NCI-H82 treated with DMSO at 0.1 percent for 48 hours (cell line): ENCODE results near the gene SSBP2.
"Not testable (repeated sequence)": the region's sequence is repeated elsewhere in the genome, so short reads cannot be mapped to it uniquely, and the experiment has no call there.

ENCODE experiments used
- DNase-seq: peaks from one replicate; lab custom pipeline; 2025; ENCODE audit not compliant: unreplicated experiment; lab: John Stamatoyannopoulos, UW

Gene SSBP2

DNA sequence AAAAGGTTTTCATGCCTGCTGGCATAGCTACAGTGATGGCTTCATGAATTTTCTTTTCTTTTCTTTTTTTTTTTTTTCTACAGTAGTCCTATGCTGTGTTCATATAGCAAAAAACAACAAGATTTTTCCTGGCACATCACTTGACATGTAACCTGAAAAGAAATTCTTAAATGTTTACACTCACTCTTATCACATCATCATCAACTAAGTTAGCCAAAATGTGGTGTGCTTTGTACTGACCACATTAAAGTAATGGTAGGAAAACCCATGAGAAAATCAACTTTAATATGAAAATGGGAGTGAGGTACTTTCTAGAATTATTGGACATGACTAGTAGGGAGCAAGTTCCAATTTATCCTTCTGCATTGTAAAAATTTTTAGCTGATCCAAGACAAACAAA lies 146.7 kb downstream of the SSBP2 start:
- DNase-seq, result no peak

DNA sequence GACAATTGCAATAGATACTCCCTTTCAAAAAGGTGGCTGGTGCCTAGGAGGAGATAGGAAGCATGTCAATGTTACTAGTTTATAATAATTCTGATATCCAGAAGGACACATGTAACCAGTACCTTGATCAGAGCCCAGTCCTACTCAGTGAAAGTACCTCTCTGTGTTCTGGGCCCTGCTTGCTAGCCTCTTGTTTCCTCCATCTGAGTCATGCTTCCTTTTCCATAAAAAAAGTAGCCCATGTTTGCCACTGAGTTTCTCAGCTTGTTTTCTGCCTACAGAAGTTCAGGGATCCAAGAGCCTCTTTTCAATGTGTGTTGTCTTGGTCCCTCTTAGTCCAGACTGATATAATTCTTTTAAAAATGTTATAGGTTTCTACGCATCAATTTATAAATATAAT lies 149.0 kb downstream of the SSBP2 start:
- no peak for DNase-seq

DNA sequence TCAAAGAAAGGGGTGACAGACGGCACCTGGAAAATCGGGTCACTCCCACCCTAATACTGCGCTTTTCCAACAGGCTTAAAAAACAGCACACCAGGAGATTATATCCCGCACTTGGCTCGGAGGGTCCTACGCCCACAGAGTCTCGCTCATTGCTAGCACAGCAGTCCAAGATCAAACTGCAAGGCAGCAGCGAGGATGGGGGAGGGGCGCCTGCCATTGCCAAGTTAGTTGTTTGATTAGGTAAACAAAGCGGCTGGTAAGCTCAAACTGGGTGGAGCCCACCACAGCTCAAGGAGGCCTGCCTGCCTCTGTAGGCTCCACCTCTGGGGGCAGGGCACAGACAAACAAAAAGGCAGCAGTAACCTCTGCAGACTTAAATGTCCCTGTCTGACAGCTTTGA lies 158.8 kb downstream of the SSBP2 start:
- not testable (repeated sequence) for DNase-seq

DNA sequence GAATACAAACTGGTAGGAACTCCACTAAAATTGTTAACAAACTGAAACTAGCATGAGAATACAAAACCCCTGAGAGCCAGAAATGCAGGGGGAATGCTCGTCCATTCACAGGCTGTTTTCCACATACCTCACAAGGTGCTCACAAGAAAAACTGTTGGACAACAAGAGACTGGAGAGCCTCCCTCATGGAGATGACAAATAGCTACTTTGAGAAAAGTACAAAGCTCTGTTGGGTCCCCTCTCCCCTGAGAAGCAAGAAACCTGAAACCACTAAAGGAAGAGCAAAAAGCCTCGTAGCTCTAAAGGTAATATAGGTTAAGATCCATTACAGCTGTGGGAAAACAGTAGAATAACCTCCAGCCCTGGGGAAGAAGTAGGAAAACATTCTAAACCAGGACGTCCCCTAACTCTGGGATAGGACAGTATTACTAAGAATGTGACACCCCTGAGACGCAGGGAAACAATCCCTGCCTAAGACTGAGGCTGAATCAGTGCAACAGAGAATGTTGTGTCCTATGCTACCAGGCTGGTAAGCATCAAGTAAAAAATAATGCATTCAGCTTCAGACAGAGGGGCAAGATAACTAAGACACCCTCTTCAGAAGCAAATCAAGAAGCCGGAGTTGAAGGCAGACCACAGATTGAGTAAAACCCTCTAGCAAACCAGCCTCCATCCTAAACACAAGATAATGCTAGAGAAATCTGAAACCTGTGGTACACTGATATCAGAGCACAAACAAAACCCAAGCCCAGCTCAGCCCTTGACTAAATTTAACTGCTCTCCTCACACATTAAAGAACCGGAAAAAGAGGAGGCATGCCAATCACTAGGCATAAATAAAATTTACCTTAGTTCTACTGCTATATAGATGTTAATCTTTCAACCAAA lies 160.2 kb downstream of the SSBP2 start:
- DNase-seq, result no peak

DNA sequence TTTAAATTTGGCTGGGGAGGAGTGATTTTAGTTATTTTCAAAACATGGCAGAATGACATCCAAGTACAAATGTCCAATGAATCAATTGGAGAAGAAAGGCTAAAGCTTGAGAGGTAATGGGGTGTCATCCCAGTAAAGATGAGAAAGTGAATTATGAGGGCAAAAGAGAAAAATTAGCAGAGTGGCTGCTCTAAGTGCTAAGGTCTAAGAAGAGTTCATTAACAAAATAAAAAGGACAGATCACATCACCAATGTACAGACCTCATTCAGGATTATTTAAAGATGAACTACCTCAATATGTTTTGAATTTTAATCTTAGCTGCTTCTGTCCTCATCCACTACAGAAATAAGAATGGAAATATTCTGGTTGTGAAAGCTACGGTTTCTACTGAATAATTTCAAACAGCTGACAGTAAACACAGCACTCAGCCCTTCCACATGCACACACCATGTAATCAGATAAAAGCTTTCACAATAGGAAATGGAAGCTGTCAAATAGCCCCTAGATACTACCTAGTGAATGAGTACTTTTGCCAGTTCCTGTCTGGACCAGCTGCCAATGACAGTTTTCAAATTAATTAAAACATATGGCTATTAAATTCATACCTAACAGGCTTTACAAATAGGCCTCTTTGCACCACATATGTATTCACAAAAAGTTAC lies 171.5 kb downstream of the SSBP2 start:
- no peak for DNase-seq

DNA sequence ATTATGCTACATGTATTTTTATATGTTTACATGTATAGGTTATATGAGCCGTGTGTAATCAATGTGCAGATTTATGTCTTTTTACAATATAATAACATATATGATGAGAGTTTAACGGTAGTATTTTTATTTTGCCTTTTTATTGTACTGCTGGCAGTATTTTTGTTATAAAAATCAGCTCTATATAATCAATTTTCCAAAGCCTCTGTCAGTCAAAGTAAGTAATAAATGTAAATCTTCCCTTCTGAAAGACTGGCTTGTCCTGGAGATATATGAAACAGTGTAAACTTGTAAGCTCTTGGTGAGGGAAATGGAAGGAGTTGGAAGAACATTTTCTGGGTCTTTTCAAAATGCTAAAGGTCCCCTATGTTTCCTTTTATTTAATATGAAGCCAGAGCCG lies 173.8 kb downstream of the SSBP2 start:
- DNase-seq, result no peak

DNA sequence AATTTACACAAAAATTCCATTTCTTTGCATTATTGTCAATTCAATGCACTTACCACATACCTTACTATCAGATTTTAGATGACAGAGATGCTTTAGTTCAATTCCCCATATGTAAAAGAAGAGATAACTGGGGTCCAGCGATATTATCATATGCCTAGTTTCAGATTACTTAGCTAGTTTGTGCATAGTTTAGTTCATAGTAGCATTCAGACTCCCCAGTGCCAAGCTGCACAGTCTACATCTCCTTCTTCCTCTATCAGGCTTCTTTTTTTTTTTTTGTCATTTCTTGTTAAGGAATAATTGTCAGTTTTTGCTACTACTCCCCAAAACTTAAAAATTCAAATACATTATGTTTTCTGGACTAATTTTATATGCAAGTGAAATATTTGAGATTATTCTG lies 175.0 kb downstream of the SSBP2 start:
- DNase-seq, result no peak

DNA sequence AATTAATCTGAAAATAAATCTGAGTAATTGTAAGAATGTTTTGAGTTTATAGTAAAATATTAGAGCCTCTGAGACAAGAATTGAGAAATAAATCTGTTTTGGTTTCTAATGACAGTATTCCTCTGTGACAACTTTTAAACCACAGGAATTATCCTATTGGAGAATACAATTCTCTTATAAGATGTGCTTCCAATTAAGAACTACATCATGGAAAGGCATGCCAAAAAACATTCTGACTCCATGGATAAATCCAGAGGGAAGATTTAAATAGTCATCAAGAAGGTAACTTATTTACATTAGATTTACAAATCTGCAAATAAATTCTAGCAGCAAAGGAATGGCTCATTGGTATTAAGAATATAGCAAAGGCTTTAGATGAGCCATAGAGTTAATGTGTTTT lies 178.7 kb downstream of the SSBP2 start:
- DNase-seq, result no peak

DNA sequence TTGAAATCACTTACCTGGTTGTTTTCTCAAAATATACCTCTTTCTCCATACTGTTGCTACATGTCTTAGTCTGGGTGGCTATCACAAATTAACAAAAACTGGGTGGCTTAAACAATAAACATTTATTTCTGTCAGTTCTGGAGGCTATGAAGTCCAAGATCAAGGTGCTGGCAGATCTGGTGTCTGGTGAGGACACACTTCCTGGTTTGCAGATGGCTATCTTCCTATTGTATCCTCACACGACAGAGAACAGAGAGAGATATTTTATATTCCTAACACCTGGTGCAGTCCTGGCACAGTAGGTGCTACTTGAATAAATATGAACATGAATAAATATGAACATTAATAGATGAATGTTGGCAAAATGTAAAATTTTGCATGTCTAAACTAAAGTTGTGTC lies 192.7 kb downstream of the SSBP2 start:
- no peak for DNase-seq

DNA sequence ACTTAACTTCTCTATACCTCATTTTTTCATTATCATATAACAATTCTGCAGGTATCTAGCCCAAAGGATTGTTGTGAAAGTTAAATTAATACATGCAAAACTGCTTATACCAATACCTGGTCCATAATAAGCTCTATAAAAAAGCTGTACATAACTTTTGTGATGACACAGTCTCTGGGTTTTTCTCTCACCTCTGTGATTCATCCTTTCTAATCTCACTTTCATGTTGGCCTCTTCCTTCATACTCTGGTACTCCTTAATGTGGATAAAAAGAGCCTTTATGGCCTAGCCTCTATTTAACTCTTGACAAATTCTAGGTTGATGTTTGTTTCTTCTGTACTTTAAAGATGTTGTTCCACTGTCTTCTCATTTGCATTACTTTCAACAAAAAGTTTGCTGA lies 194.1 kb downstream of the SSBP2 start:
- DNase-seq, result no peak

DNA sequence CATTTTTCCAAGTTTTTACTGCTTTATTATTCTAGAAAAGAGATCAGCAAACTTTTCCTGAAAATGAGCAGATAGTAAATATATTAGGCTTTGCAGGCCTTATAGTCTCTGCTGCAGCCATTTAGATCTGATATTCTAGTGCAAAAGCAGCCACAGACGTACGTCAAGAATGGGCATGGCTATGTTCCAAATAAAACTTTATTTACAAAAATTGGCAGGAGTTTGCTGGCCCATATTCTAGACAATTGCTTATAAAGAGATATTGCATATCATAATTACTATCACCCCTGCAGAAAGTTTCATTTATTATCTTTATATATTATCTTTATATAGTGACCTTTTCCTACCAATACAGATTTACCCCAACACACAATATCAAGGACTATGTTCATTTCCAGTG lies 195.0 kb downstream of the SSBP2 start:
- no peak for DNase-seq

DNA sequence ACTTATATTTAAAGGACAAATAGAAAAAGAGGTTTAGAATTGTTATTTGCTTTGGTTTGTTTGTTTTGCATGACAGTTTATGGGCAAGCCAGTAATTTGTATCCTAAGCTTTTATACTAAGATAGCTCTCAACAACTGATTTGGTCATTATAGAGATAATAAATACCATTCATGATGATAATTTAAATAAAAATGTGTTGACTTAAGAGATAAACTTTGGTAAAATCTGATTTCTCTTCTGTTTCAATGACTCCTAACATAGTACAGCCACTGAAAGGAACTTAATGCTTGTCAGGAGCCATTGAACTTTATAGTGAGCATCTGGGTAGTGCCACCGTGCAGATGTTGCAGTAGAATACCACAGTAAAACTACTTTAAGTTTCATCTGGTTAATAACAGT lies 196.2 kb downstream of the SSBP2 start:
- no peak for DNase-seq

DNA sequence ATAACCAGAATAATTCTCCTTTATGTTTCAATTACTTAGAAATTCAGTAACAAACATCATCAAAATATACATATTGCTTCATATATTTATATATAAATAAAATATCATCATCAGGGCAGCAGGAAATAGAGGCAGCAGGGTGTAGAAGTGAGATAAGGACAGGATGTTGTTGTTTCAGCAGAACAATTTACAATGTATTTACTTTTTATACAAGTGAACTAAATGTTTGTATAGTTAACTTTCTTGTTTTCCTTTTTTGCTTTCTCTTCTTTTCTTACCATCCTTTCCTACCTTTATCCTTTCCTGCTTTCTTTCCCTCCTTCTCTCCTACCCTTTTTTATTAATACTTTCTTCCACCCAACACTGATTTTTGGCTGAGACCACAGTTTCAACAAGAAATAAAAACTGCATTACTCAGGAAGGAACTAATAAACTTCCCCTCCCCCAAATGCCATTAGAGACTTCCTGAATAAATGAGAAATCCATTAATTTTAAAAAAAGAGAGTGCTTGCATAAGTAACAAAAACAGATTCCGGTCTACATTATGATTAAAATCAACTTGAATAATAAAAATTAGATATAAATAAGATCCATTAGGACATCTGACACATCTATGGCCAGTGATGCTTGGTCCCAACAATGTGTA lies 197.2 kb downstream of the SSBP2 start:
- no peak for DNase-seq

DNA sequence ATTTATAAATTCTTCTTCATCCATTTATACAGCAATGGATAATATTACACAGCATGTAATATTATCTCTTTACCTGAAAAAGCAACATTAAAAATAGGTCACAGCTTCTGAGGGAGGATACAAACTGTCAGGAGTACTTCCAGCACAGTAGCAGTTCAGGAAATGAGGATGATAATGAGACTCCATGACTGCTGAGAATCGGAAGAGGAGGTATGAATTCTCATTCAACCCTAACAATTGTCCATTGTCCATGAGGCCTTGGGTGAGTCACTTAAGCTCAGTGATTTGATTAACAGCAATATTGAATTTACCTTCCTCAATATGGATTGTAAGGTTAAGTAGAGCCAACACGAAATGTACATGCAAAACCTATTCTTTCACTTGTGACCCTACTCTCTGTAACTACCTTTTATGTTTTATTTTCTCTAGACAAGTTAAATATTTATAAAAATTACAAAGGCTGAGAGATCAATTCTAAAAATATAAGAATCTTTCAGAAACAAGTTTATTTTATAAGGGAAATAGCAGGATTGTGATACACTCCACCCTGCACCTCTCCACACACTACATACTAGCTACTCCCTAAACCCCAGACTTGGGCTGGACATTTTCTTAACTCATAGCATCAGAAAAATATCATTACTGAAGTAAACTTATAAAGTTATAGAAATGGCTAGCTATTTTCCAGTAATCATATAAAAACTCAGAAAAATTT lies 197.9 kb downstream of the SSBP2 start:
- DNase-seq, result no peak

DNA sequence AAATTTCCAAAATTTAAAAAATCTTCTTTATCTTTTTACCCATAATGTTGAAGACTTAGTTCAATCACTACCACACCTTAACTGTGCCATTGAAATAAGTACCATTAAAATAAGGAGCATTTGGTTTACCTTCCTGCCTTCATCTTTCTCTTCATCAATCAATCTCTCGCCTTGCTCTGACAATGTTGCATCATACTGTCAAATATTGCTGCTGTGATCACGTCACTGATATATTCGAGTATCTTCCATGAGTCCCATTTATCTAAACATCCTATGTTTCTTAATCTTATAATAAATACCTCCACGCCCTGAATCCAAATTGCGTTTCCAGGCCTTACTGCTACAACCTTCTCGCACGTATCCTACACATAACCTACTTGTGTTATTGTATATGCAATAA lies 201.8 kb downstream of the SSBP2 start:
- no peak for DNase-seq

DNA sequence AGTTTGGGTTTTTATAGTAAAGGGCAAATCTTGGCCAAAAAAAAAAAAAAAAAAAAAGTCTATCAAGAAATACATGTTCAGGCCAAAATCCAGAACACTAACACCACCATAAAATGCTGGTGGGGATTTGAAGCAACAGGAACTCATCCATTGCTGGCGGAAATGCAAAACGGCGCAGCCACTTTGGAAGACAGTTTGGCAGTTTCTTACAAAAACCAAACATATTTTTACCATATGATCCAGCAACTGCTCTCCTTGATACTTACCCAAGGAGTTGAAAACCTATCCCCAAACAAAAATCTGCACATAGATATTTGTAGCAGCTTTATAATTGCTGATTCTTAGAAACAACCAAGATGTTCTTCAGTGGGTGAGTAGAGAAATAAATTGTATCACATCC lies 203.9 kb downstream of the SSBP2 start:
- no peak for DNase-seq

DNA sequence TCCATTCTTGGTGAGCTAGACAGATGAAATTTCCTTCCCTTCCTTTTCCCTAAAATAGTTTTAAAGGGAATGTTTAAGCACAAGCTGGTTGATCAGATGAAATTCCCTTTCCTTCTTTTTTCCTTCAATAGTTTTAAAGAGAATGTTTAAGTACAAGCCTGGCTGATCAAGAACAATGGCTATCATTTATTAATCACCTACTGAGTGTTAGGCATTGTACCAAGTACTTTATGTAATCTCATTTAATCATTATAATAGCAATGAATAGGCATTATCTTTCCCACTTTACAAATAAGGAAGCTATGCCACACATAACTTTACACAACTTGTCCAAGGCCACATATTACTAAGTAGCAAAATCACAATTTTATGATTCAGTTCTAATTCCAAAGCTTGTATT lies 205.0 kb downstream of the SSBP2 start:
- no peak for DNase-seq

DNA sequence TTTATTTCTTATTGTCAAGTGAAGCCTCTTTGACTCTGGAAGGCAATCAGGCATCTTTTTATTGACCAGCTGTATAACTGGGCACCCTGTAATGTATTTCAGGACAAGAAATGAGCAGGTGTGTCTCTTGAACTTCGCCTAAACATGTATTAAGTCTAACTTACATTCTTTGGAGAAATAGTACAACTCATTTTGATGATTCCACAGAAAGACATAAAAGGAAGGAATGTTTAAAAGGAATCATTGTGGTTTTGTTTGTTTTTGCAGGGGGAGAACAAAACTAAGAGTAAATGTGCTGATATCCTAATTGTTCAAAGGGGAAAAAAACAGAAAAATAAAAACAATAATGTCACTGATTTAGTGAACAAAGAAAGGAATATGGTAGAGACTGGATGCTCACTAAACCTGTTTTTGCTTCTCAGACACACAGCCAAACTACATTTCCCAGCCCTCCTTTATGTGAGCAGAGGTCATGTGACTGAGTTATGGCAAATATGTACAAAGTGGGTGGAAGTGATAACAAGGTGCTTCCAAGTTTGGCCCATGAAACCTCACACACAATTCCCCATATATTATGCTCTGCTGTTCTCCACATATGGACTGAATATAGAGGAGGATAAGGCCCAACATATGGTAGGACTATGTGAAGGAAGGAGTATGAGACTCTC lies 206.4 kb downstream of the SSBP2 start:
- DNase-seq, result no peak

DNA sequence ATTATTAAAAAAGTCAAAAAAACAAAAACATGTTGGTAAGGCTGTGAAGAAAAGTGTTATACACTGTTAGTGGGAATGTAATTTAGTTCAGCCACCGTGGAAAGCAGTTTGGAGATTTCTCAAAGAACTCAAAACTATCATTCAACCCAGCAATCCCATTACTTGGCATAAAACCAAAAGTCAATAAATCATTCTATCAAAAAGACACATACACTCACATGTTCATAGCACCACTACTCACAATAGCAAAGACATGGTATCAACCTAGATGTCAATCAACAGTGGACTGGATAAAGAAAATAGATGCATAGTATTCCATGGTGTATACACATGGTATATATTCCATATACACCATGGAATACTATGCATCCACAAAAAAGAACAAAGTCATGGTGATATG lies 208.7 kb downstream of the SSBP2 start:
- DNase-seq, result no peak

DNA sequence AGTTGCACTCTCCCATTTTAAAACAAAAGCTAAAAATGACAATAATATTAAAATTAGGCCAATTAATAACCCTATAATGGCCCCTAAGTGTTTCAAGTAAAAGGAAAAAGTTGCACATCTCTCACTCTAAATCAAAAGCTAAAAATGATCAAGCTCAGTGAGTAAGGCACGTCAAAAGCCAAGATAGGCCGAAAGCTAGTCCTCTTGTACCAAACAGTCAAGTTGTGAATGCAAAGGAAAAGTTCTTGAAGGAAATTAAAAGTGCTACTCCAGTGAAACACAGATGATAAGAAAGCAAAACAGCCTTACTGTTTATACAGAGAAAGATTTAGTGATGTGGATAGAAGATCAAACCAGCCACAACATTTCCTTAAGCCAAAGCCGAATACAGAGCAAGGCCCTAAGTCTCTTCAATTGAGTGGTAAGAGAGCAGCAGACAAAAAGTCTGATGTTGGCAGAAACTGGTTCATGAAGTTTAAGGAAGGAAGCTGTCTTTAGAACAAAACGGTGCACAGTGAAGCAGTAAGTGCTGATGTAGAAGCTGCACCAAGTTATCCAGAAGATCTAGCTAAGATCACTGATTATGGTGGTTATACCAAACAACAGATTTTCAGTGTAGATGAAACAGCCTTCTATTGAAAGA lies 212.9 kb downstream of the SSBP2 start:
- DNase-seq, result no peak

DNA sequence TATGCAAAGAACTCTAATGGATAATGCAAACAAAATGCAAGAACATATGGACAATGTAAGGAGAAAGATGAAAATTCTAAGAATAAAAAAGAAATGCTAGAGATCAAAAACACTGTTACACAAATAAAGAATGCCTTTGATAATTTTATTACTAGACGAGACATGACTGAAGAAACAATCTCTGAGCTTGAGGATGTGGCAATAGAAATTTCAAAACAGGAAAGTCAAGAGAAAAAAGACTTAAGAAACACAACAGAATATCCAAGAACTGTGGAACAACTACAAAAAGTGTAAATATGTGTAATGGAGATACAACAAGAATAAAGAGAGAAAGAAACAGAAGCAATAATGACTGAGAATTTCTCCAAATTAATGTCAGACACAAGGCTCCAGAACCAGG lies 216.5 kb downstream of the SSBP2 start:
- DNase-seq, result no peak
